ENCODE results near the gene AQR. TPM values are rescaled to one million over a fixed set of nuclear protein-coding genes. Genes with fewer than 3 reads are reported as not detected.

Gene AQR
- total and polyA plus RNA-seq, 9 donors = 9.2 to 32.4 (median 27.5) TPM

DNA sequence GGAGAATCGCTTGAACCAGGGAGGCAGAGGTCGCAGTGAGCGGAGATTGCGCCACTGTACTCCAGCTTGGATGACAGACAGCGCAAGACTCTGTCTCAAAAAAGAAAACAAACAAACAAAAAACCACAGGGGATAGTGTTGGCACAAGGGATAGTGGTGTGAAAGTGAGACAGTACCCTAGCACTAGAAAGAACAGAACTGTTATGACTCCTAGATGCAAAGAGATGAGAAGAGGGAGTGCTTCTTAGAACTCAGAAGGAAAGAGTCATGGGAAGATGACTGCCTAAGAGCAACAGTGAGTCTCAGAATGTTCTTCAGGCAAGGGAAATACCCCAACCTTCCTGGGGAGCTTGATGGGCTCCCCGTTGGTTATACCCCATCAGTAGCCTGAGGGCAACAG lies 36.4 kb upstream of the AQR start:
- 92 to 95% (median 94%) methylated on average over 6 of the region's 6 CpGs for WGBS, 3 donors
- H3K4me3 ChIP-seq = no peak overlapping the region
- no peaks in the 10 kb centered on the region for H3K27me3 ChIP-seq
- H3K4me1 ChIP-seq (ENCODE audit: insufficient read depth) = no peaks in the 10 kb centered on the region
- TF ChIP-seq, protein P1, sequence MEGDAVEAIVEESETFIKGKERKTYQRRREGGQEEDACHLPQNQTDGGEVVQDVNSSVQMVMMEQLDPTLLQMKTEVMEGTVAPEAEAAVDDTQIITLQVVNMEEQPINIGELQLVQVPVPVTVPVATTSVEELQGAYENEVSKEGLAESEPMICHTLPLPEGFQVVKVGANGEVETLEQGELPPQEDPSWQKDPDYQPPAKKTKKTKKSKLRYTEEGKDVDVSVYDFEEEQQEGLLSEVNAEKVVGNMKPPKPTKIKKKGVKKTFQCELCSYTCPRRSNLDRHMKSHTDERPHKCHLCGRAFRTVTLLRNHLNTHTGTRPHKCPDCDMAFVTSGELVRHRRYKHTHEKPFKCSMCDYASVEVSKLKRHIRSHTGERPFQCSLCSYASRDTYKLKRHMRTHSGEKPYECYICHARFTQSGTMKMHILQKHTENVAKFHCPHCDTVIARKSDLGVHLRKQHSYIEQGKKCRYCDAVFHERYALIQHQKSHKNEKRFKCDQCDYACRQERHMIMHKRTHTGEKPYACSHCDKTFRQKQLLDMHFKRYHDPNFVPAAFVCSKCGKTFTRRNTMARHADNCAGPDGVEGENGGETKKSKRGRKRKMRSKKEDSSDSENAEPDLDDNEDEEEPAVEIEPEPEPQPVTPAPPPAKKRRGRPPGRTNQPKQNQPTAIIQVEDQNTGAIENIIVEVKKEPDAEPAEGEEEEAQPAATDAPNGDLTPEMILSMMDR (IDR thresholded peaks at IDR 0.05) = no peak
- TF ChIP-seq POLR2A (IDR thresholded peaks at IDR 0.05) (no peak), EP300 (IDR thresholded peaks at IDR 0.05) (no peak)
- no peaks in the 10 kb centered on the region for H3K9me3 ChIP-seq
- H3K36me3 ChIP-seq = no peaks in the 10 kb centered on the region
- DNase-seq = no peak
- intact Hi-C loops (cut with DNase I) = no loop called here
- no peak overlapping the region for H3K27ac ChIP-seq

DNA sequence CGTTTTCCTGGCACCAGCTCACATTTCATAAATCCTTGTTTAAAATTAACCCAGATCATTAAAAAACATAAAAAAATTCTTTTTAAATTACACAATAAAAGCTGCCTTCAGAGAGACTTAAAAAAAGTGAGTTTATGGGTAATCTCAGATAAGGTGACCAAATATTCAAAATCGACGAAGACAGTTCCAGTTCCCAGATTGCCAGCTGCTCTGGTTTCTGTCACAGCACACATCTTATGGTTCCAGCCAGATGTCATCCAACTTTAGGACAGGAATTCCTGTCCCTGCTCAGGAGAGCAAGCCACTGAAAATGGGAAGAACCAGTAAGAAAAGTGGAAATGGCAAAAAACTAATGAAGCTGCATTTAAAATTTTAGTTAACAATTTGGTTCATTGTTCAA lies 34.4 kb upstream of the AQR start:
- Histone ChIP-seq H3K4me1 (ENCODE audit: insufficient read depth) (no peaks in the 10 kb centered on the region), H3K27ac (no peak overlapping the region), H3K36me3 (no peaks in the 10 kb centered on the region), H3K27me3 (no peaks in the 10 kb centered on the region), H3K4me3 (no peak overlapping the region), H3K9me3 (no peaks in the 10 kb centered on the region)
- intact Hi-C loops (cut with DNase I) = no loop called here
- WGBS, 3 donors = 58 to 66% (median 66%) methylated on average over 3 of the region's 3 CpGs
- DNase-seq = no peak
- TF ChIP-seq POLR2A (IDR thresholded peaks at IDR 0.05) = no peak
- no peak for TF ChIP-seq EP300 (IDR thresholded peaks at IDR 0.05)
- TF ChIP-seq, protein P1 (IDR thresholded peaks at IDR 0.05) = no peak

DNA sequence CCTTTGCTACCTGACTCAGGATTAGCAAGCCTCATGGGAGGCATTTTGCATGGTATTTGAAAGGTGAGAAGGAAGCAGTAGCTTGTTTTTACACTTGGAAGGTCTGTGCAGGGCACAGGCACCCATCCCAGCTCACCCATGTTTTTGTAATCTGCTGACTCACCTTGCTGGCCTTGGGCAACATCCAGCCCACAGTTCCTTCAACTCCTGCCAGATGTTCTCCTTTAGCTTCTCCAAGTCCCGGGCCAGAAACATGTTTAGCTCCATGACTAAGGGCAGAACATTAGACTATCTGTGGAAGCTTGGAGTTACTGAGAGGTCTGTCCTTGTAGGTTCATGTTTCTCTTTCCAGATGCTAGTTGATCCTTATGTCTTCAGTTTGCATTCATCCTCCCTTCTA lies 31.0 kb upstream of the AQR start:
- H3K4me1 ChIP-seq (ENCODE audit: insufficient read depth) = no peaks in the 10 kb centered on the region
- WGBS, 3 donors = 14 to 19% (median 17%) methylated on average over 1 of the region's 1 CpG
- H3K27me3 ChIP-seq = no peaks in the 10 kb centered on the region
- no peaks in the 10 kb centered on the region for H3K36me3 ChIP-seq
- H3K27ac ChIP-seq = no peak overlapping the region
- TF ChIP-seq, protein P1 (IDR thresholded peaks at IDR 0.05) = no peak
- TF ChIP-seq POLR2A (IDR thresholded peaks at IDR 0.05) (no peak), EP300 (IDR thresholded peaks at IDR 0.05) (no peak)
- no peak for DNase-seq
- H3K9me3 ChIP-seq = no peaks in the 10 kb centered on the region
- intact Hi-C loops (cut with DNase I) = no loop called here
- no peak overlapping the region for H3K4me3 ChIP-seq

DNA sequence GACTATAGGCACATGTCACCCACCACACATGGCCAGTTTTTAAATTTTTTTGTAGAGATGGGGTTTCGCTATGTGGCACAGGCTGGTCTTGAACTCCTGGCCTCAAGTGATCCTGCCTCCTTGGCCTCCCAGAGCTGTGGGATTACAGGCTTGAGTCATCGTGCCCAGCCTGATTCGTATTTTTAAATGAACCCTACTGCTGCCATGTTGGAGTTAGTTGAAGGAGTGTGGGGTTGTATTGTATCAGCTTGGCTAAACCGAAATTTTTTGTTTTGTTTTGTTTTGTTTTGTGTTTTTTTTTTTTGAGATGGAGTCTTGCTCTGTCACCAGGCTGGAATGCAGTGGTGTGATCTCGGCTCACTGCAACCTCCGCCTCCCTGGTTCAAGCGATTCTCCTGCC lies 30.4 kb upstream of the AQR start:
- WGBS, 3 donors = 81 to 88% (median 86%) methylated on average over 7 of the region's 7 CpGs
- Histone ChIP-seq H3K4me1 (ENCODE audit: insufficient read depth) (no peaks in the 10 kb centered on the region), H3K36me3 (no peaks in the 10 kb centered on the region), H3K4me3 (no peak overlapping the region), H3K9me3 (no peaks in the 10 kb centered on the region), H3K27ac (no peak overlapping the region), H3K27me3 (no peaks in the 10 kb centered on the region)
- TF ChIP-seq, protein P1 (IDR thresholded peaks at IDR 0.05) = no peak
- TF ChIP-seq POLR2A (IDR thresholded peaks at IDR 0.05) (no peak), EP300 (IDR thresholded peaks at IDR 0.05) (no peak)
- no peak for DNase-seq
- intact Hi-C loops (cut with DNase I) = no loop called here

DNA sequence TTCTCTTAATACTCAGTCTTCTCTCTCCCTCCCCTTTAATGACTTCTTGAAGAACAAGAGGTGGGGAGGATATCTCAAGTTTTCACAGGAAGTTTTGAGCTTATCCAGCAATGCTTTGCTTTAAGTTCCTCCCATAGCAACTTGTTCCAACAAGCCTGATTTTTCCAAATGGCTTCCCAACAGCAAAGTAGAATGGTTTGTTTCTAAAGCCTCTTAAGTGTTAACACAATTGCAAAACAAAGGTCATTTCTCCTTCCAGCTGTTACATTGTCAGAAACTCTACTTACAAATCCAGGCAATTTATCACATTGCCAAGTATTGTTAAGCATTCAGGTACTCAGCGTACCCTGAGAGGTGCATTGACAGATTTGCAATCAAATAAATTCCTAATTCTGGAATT lies 25.4 kb upstream of the AQR start:
- 74 to 88% (median 77%) methylated on average over 1 of the region's 1 CpG for WGBS, 3 donors
- H3K4me3 ChIP-seq = no peak overlapping the region
- H3K4me1 ChIP-seq (ENCODE audit: insufficient read depth) = no peaks in the 10 kb centered on the region
- TF ChIP-seq EP300 (IDR thresholded peaks at IDR 0.05) (no peak), POLR2A (IDR thresholded peaks at IDR 0.05) (no peak)
- TF ChIP-seq, protein P1 (IDR thresholded peaks at IDR 0.05) = no peak
- intact Hi-C loops (cut with DNase I) = no loop called here
- no peak overlapping the region for H3K27ac ChIP-seq
- no peaks in the 10 kb centered on the region for H3K27me3 ChIP-seq
- no peak for DNase-seq
- no peaks in the 10 kb centered on the region for H3K9me3 ChIP-seq
- H3K36me3 ChIP-seq = no peaks in the 10 kb centered on the region

Data from ovary (tissue), 9 donors.